H1 (cell line): ENCODE results near the gene ARID5B. TPM values are rescaled to one million over a fixed set of nuclear protein-coding genes. Genes with fewer than 3 reads are reported as not detected.

ENCODE experiments used
- CTCF ChIA-PET: fragments of 300-600 bp; sonication (Branson Sonifier 250); formaldehyde crosslinking; loops from one replicate; lab custom pipeline; 2021; ENCODE audit not compliant: partially characterized antibody; lab: Charles Lee
- POLR2A ChIA-PET: fragments of 300-600 bp; sonication (Branson Sonifier 250); formaldehyde crosslinking; loops from one replicate; lab custom pipeline; 2021; ENCODE audit warnings: inconsistent platforms; ENCODE audit not compliant: partially characterized antibody; lab: Charles Lee
- DNase-seq, 2 experiments: peaks; one replicate each; pipeline versions ENCODE4 v3.0.0 to v3.0.0-alpha.2; 2010 to 2022; ENCODE audit warnings: low spot score in 2 of 2, low read depth in 1 of 2, mixed read lengths in 1 of 2
- FAIRE-seq: peaks from 2 replicates; lab custom pipeline; 2011; peaks lifted over from hg19 to GRCh38; lab: Jason Lieb, UNC
- H2AFZ ChIP-seq: 2 replicates; pipeline ENCODE4 v1.8.1; 2012; ENCODE audit warnings: low read length, inconsistent platforms
- H2AK5ac ChIP-seq: 2 replicates; pipeline ENCODE4 v1.6.1; 2013; ENCODE audit warnings: low read depth, low read length
- H2BK120ac ChIP-seq: replicated peaks from 2 replicates; pipeline ENCODE3; 2013; ENCODE audit warnings: low read depth, low read length, inconsistent platforms
- H2BK12ac ChIP-seq: 2 replicates; pipeline ENCODE4 v1.6.1; 2013; ENCODE audit warnings: low read depth, low read length
- H2BK15ac ChIP-seq: 2 replicates; pipeline ENCODE4 v1.6.1; 2013; ENCODE audit warnings: low read length
- H2BK20ac ChIP-seq: 2 replicates; pipeline ENCODE4 v1.6.1; 2013; ENCODE audit warnings: low read length
- H2BK5ac ChIP-seq: 2 replicates; pipeline ENCODE4 v1.6.1; 2013; ENCODE audit warnings: low read depth, low read length
- H3K14ac ChIP-seq: 2 replicates; pipeline ENCODE4 v1.6.1; 2013; ENCODE audit warnings: inconsistent platforms; ENCODE audit not compliant: insufficient read length
- H3K18ac ChIP-seq: 2 replicates; pipeline ENCODE4 v1.6.1; 2013; ENCODE audit warnings: low read length; ENCODE audit errors: extremely low read depth
- H3K23ac ChIP-seq: 2 replicates; pipeline ENCODE4 v1.6.1; 2013; ENCODE audit warnings: inconsistent platforms; ENCODE audit not compliant: insufficient read length
- H3K23me2 ChIP-seq: 2 replicates; pipeline ENCODE4 v1.6.1; 2013; ENCODE audit warnings: low read depth, low read length
- H3K27ac ChIP-seq: 2 replicates; pipeline ENCODE4 v1.6.1; 2011; ENCODE audit warnings: low read depth, low read length, inconsistent platforms
- H3K27me3 ChIP-seq, 4 experiments: replicated peaks in 1 of 4; 1 replicate in 1 of 4; 2 replicates in 3 of 4; pipeline versions ENCODE4 v1.6.1 to v1.8.1; 2011 to 2013; ENCODE audit warnings: low read length in 3 of 4, mild to moderate bottlenecking in 3 of 4, inconsistent platforms in 2 of 4, mixed read lengths in 2 of 4, moderate library complexity in 1 of 4; ENCODE audit not compliant: control insufficient read depth in 3 of 4, insufficient read depth in 3 of 4; ENCODE audit errors: extremely low read depth in 1 of 4
- H3K36me3 ChIP-seq, 4 experiments: 2 replicates each; pipeline versions ENCODE4 v1.6.1 to v1.8.1; 2011 to 2013; ENCODE audit warnings: mild to moderate bottlenecking in 4 of 4, low read length in 3 of 4, moderate library complexity in 2 of 4, control low read depth in 1 of 4, inconsistent platforms in 1 of 4; ENCODE audit not compliant: insufficient read depth in 4 of 4, control insufficient read depth in 2 of 4
- H3K4ac ChIP-seq: replicated peaks from 2 replicates; pipeline ENCODE3; 2013; ENCODE audit warnings: low read length, low read depth, mixed read lengths, inconsistent platforms; ENCODE audit not compliant: insufficient read length
- H3K4me1 ChIP-seq, 4 experiments: replicated peaks in 1 of 4; 1 replicate in 1 of 4; 2 replicates in 3 of 4; pipeline versions ENCODE4 v1.6.1 to v1.8.1; 2011 to 2013; ENCODE audit warnings: low read length in 3 of 4, inconsistent platforms in 2 of 4, mixed read lengths in 1 of 4; ENCODE audit not compliant: insufficient read depth in 4 of 4, control insufficient read depth in 3 of 4
- H3K4me2 ChIP-seq, 2 experiments: 2 replicates each; pipeline versions ENCODE4 v1.6.1 to v1.8.1; 2011 to 2013; ENCODE audit warnings: low read depth in 2 of 2, low read length in 2 of 2, control low read depth in 1 of 2, inconsistent platforms in 1 of 2, mild to moderate bottlenecking in 1 of 2; ENCODE audit not compliant: insufficient read depth in 1 of 2
- H3K4me3 ChIP-seq, 4 experiments: fragments of 200-600, 300-600 bp in 1 of 4; sonication (generic), shearing (Covaris generic), sonication (Bioruptor Twin) in 1 of 4; 2 replicates each; pipeline versions ENCODE4 v1.5.1 to v1.8.1; 2011 to 2016; ENCODE audit warnings: low read length in 4 of 4, low read depth in 3 of 4, control low read depth in 2 of 4, inconsistent platforms in 2 of 4, mild to moderate bottlenecking in 2 of 4, mixed read lengths in 1 of 4, moderate library complexity in 1 of 4; ENCODE audit not compliant: insufficient read depth in 2 of 4; ENCODE audit errors: extremely low read depth in 1 of 4
- H3K56ac ChIP-seq: replicated peaks from 2 replicates; pipeline ENCODE3; 2013; ENCODE audit warnings: low read depth, mild to moderate bottlenecking, mixed read lengths, low read length, inconsistent platforms; ENCODE audit not compliant: insufficient read length
- H3K79me1 ChIP-seq: 2 replicates; pipeline ENCODE4 v1.6.1; 2013; ENCODE audit warnings: low read depth, low read length, control low read depth
- H3K79me2 ChIP-seq, 2 experiments: 2 replicates each; pipeline versions ENCODE4 v1.6.1 to v1.8.1; 2012 to 2013; ENCODE audit warnings: low read length in 2 of 2, mild to moderate bottlenecking in 2 of 2, inconsistent platforms in 1 of 2; ENCODE audit not compliant: insufficient read depth in 2 of 2, control insufficient read depth in 1 of 2
- H3K9ac ChIP-seq, 4 experiments: replicated peaks in 1 of 4; 1 replicate in 1 of 4; 2 replicates in 3 of 4; pipeline versions ENCODE4 v1.6.1 to v1.8.1; 2011 to 2013; ENCODE audit warnings: low read depth in 3 of 4, low read length in 3 of 4, control low read depth in 2 of 4, mild to moderate bottlenecking in 2 of 4, moderate library complexity in 2 of 4, inconsistent platforms in 1 of 4; ENCODE audit errors: extremely low read depth in 1 of 4
- H3K9me3 ChIP-seq, 2 experiments: 2 replicates each; pipeline versions ENCODE4 v1.6.1 to v1.8.1; 2012 to 2013; ENCODE audit warnings: mild to moderate bottlenecking in 2 of 2, moderate library complexity in 2 of 2, control low read depth in 1 of 2, inconsistent platforms in 1 of 2, low read depth in 1 of 2, low read length in 1 of 2, mixed read lengths in 1 of 2; ENCODE audit not compliant: insufficient read depth in 2 of 2
- H4K20me1 ChIP-seq, 2 experiments: replicated peaks in 1 of 2; 2 replicates each; pipeline versions ENCODE3 to v1.8.1; 2011 to 2013; ENCODE audit warnings: inconsistent platforms in 2 of 2, low read length in 2 of 2, mild to moderate bottlenecking in 1 of 2; ENCODE audit not compliant: insufficient read depth in 2 of 2, control insufficient read depth in 1 of 2
- H4K5ac ChIP-seq: 2 replicates; pipeline ENCODE4 v1.6.1; 2013; ENCODE audit warnings: low read length, low read depth, mixed read lengths, inconsistent platforms; ENCODE audit not compliant: insufficient read length
- H4K8ac ChIP-seq: 2 replicates; pipeline ENCODE4 v1.8.0; 2013; ENCODE audit warnings: mild to moderate bottlenecking, moderate library complexity, low read length, inconsistent platforms; ENCODE audit not compliant: insufficient read depth; ENCODE audit errors: extremely low read depth
- H4K91ac ChIP-seq: replicated peaks from 2 replicates; pipeline ENCODE3; 2013; ENCODE audit warnings: low read length, mixed read lengths, inconsistent platforms; ENCODE audit not compliant: insufficient read length
- KDM1A ChIP-seq: fragments of 200-600, 300-600 bp; sonication (generic); IDR thresholded peaks from 2 replicates; pipeline ENCODE4 v1.7.1; 2016; ENCODE audit warnings: mild to moderate bottlenecking, low read length, borderline replicate concordance
- PHF8 ChIP-seq: fragments of 200-600 bp; sonication (generic); conservative IDR thresholded peaks from 2 replicates; pipeline ENCODE4 v1.7.1; 2012; ENCODE audit warnings: low read depth, mild to moderate bottlenecking, inconsistent platforms, low read length, moderate library complexity
- WGBS, 2 experiments: shearing (Covaris generic) in 1 of 2; methylation state at CpG; one replicate each; pipeline versions ENCODE4 v1.1.6 to v1.1.7; 2013 to 2015; ENCODE audit warnings: low lambda C conversion rate in 2 of 2, mixed read lengths in 2 of 2, inconsistent platforms in 1 of 2, low coverage in 1 of 2, missing lambda C conversion rate in 1 of 2; ENCODE audit not compliant: insufficient replicate concordance in 2 of 2, insufficient coverage in 1 of 2, insufficient read length in 1 of 2; ENCODE audit errors: extremely low coverage in 1 of 2, missing lambda C conversion rate in 1 of 2; 5-methylcytosine and 5-hydroxymethylcytosine counted together
- polyA plus RNA-seq, 7 experiments: library from polyadenylated mRNA; depleted of rRNA in 3 of 7; stranded (reverse) in 5 of 7; unstranded in 2 of 7; fragments of >200 nt in 5 of 7; fragments of 200-250 nt in 2 of 7; gene quantifications; 1 replicate in 5 of 7; 2 replicates in 1 of 7; 4 replicates in 1 of 7; pipeline versions ENCODE4 v1.2.1 to v1.2.3, GENCODE V29; 2011 to 2013; ENCODE audit warnings: missing spikeins in 2 of 7, mixed read lengths in 2 of 7
- total RNA-seq: library from RNA; stranded (reverse); fragmentation: NEBNext Ultra II Directional; extraction: Animal tissue kit (Norgen Biotek cat#: 25700); gene quantifications from 2 replicates; pipeline ENCODE4 v1.2.1, GENCODE V29; 2021

The ARID5B gene
- total and polyA plus RNA-seq, 2 of the 8 experiments (the other 6 are each of a cell fraction or from before 2014, with no cell fraction given), result 0.21 to 1.1 TPM

DNA sequence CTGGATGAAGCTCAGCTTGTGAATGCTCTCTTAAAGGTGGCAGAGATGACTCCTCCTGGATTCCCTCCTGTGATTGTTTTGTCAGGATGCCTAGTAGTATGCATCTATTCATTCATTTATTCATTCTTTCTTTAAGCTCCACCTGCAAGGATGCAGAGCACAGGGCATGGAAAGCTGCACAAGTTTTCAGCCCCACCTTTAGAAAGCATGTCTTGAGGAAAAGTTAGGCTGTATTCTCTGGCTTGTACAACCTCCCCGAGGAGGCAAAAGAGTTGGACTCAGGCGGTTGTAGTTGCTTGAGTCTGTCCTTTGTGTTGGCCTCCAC is 22.4 kb downstream of the ARID5B start:
- Histone ChIP-seq H3K27me3 (no peaks in the 10 kb centered on the region), H2BK12ac (no peak overlapping the region), H4K8ac (no peak overlapping the region), H3K56ac (no peak overlapping the region), H3K79me2 (no peaks in the 10 kb centered on the region), H3K9me3 (no peaks in the 10 kb centered on the region), H3K79me1 (no peaks in the 10 kb centered on the region), H4K91ac (no peak overlapping the region), H3K9ac (no peak overlapping the region), H4K5ac (no peak overlapping the region), H3K18ac (no peak overlapping the region), H3K36me3 (no peaks in the 10 kb centered on the region), H3K27ac (no peak overlapping the region), H2BK20ac (no peak overlapping the region), H2AK5ac (no peak overlapping the region), H3K14ac (no peak overlapping the region), H3K4ac (no peak overlapping the region), H3K23me2 (no peaks in the 10 kb centered on the region), H3K4me3 (no peak overlapping the region), H4K20me1 (no peaks in the 10 kb centered on the region), H2BK5ac (no peak overlapping the region), H2BK120ac (no peak overlapping the region), H3K4me1 (no peaks in the 10 kb centered on the region), H3K4me2 (no peak overlapping the region), H2AFZ (no peak overlapping the region), H2BK15ac (no peak overlapping the region), H3K23ac (no peak overlapping the region)
- POLR2A ChIA-PET, result no interaction called here
- DNase-seq (no peak), FAIRE-seq (no peak)
- TF ChIP-seq KDM1A, result no peak
- no peak for TF ChIP-seq PHF8
- 83% methylated on average over 2 of the region's 2 CpGs; no CpG with 5 or more reads in 1 of the 2 experiments for WGBS, 2 experiments
- CTCF ChIA-PET, result interaction anchor here (1.2 to 1.3 kb wide), 2 partner anchors 9 to 10 kb away, joined by 3 read pairs; no protein-coding TSS in a partner anchor
